Esophagus muscularis mucosa (tissue), 4 donors: ENCODE measurements around the gene ANXA1. TPM values are rescaled to one million over a fixed set of nuclear protein-coding genes. Genes with fewer than 3 reads are reported as not detected.
A peak's percentile ranks its signal among the peaks of the same experiment; 100 is the strongest.

Experiments
- DNase-seq: peaks from one replicate; pipeline ENCODE4 v3.0.0-alpha.2; 2017; ENCODE audit errors: extremely low spot score
- H3K27ac ChIP-seq, 4 donors: fragments of 200-600 bp; sonication (generic); replicated peaks in 1 of 4; 1 replicate in 3 of 4; 2 replicates in 1 of 4; pipeline ENCODE4 v1.5.1; 2016 to 2019; ENCODE audit warnings: mild to moderate bottlenecking in 1 of 4
- H3K27me3 ChIP-seq, 4 donors: fragments of 200-600 bp; sonication (generic); one replicate each; pipeline versions ENCODE4 v1.5.1 to v1.6.0; 2016 to 2019
- H3K36me3 ChIP-seq, 4 donors: fragments of 200-600 bp; sonication (generic); one replicate each; pipeline ENCODE4 v1.5.1; 2016 to 2019
- H3K4me1 ChIP-seq, 4 donors: fragments of 200-600 bp; sonication (generic); one replicate each; pipeline ENCODE4 v1.5.1; 2016 to 2019
- H3K4me3 ChIP-seq, 4 donors: fragments of 200-600 bp; sonication (generic); 1 replicate in 2 of 4; 2 replicates in 2 of 4; pipeline ENCODE4 v1.5.1; 2016 to 2019; ENCODE audit warnings: mild to moderate bottlenecking in 4 of 4, moderate library complexity in 1 of 4
- H3K9me3 ChIP-seq, 4 donors: fragments of 200-600 bp; sonication (generic); 1 replicate in 3 of 4; 2 replicates in 1 of 4; pipeline ENCODE4 v1.5.1; 2016 to 2019
- CTCF ChIP-seq, 3 experiments: fragments of 200-600 bp in 2 of 3; fragments of 450-650 bp in 1 of 3; sonication (generic) in 2 of 3; IDR thresholded peaks; one replicate each; pipeline ENCODE4 v1.5.1; 2017 to 2019; ENCODE audit warnings: antibody characterized with exemption in 3 of 3, mild to moderate bottlenecking in 2 of 3, moderate library complexity in 1 of 3
- EP300 ChIP-seq: sonication (generic); formaldehyde crosslinking; IDR thresholded peaks from one replicate; pipeline ENCODE4 v1.6.1; 2017; ENCODE audit warnings: antibody characterized with exemption
- POLR2A ChIP-seq: fragments of 450-650 bp; IDR thresholded peaks from one replicate; pipeline ENCODE4 v1.6.1; 2017; ENCODE audit warnings: antibody characterized with exemption, moderate library complexity, mild to moderate bottlenecking, low read depth
- POLR2AphosphoS5 ChIP-seq, 2 donors: sonication (generic); formaldehyde crosslinking; IDR thresholded peaks; one replicate each; pipeline ENCODE4 v1.6.1; 2017; ENCODE audit warnings: antibody characterized with exemption in 2 of 2
- WGBS: methylation state at CpG from one replicate; pipeline ENCODE4 v1.1.5; 2018; 5-methylcytosine and 5-hydroxymethylcytosine counted together
- intact Hi-C: fragments of 100-400 bp; cut with DNase I; formaldehyde crosslinking; loops from one replicate; pipeline ENCODE4 v1.15.1; 2023
- total RNA-seq, 4 donors: library from RNA; depleted of rRNA; stranded (reverse); fragments of >200 nt; gene quantifications; one replicate each; pipeline versions ENCODE4 v1.1.0 to v1.2.1, GENCODE V29; 2016

The ANXA1 gene
- total RNA-seq, 4 donors from 2014 or later: 226 to 262 (median 231) TPM

DNA sequence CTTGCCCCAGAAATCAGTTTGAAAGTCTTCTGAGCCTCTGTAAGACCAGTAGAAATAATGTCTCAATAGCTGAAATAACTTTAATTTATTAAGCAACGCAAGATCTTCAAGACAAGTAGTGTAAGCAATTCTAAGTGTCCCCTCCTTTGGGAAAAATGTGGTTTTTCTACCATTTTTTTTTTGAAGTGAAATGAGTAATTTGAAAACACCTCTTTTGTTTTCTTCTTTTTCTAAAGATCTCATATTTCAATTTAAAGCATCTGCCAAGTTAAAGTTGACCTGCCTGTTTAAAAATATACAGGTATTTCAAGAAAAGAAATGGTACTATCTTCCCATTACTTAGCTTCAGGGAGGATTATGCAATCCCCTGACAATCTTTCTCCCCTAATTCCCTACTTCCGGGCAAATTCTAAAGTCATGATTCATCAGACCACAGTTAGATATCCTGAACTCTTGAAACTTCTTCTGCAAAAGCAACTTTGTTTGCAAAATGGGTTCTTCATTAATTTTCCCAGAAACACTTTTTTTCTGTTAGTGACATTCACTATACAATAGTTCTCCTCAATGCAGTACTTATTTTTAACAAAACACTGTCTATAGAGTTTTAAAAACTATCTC, 7.8 kb upstream of the ANXA1 start:
- TF ChIP-seq EP300 (no peak), CTCF (IDR thresholded peaks at IDR 0.05) (no peak), POLR2A (no peak), POLR2AphosphoS5 (IDR thresholded peaks at IDR 0.05) (peak in 1 of 2 donors; percentile 43)
- Histone ChIP-seq H3K36me3 (no peaks in the 10 kb centered on the region), H3K27me3 (no peaks in the 10 kb centered on the region), H3K27ac (peak overlapping the region in 2 of 4 donors; percentile 0 to 4), H3K9me3 (no peaks in the 10 kb centered on the region), H3K4me3 (no peak overlapping the region), H3K4me1 (peaks cover 5 to 32% (median 17%) of the 10 kb centered on the region in 4 donors)
- 34% methylated on average over 2 of the region's 2 CpGs for WGBS
- no peak for DNase-seq
- intact Hi-C loops: loop anchor here (10.0 kb wide), 1 partner anchor 779 kb away; the partner anchor contains the start of gene ZFAND5

DNA sequence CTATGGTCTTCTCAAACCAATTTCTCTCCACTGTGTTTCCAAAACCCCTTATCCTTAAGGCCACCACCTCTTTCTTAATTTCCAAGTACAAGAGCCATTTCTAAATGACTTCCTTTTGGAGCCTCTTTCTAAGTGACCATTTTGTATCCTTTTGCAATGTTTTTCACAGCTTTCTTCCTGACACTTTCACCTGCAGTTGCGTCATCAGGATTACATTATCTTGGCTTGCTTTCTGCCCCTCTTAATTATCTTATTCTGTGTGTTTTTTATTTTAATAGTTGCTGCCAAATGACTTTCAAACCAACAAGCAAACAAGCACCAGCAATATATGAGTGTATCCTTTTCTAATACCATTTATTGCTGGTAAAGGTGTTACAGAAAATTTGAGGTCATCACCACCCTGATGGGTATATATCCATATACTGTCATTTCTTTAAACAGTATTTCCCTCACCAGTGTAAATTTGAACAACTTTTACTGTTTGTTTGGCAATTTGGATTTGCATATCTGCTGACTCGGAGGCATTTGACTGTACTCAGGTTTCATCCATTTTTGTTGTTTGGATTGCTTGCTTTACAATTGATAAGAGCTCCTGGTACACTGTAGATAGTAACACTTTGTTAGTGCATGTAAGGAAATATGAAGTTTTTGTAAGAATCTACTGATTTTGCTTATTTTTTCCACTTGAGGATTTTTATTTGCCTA, 5.4 kb upstream of the ANXA1 start:
- no peak overlapping the region for H3K27ac ChIP-seq
- H3K27me3 ChIP-seq: no peaks in the 10 kb centered on the region
- TF ChIP-seq CTCF (IDR thresholded peaks at IDR 0.05): no peak
- DNase-seq: no peak
- H3K36me3 ChIP-seq: no peaks in the 10 kb centered on the region
- intact Hi-C loops: loop anchor here (10.0 kb wide), 1 partner anchor 781 kb away; the partner anchor contains the start of gene ZFAND5
- WGBS: 91% methylated on average over 2 of the region's 2 CpGs
- no peaks in the 10 kb centered on the region for H3K9me3 ChIP-seq
- H3K4me3 ChIP-seq: no peak overlapping the region
- peaks cover 13 to 53% (median 41%) of the 10 kb centered on the region in 4 donors for H3K4me1 ChIP-seq

DNA sequence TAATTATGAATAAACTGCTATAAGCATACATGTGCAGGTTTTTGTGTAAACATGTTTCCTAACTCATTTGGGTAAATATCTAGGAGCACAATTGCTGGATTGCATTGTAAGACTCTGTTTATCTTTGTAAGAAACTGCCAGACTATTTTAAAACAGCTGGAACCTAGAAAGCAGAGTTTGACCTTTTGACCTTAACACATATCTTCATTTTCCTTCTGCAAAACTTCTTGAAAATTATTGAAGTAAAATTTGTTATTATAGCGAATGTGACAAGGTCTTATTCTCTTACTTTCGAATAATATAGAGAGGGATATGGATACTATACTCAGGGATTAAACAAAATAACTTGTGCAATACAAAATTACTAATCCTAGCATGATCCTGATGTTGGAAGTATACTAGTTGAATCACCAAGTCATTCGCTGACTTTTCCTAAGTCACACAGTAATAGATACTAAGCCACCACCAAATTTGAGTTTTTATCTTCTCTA, 3.2 kb upstream of the ANXA1 start:
- DNase-seq: no peak
- peak overlapping the region; percentile 28 to 70 (median 66) for H3K27ac ChIP-seq
- no peak overlapping the region for H3K4me3 ChIP-seq
- TF ChIP-seq CTCF (IDR thresholded peaks at IDR 0.05) (no peak), POLR2A (no peak), POLR2AphosphoS5 (IDR thresholded peaks at IDR 0.05) (no peak), EP300 (no peak)
- H3K4me1 ChIP-seq: peaks cover 15 to 51% (median 43%) of the 10 kb centered on the region in 4 donors
- no peaks in the 10 kb centered on the region for H3K9me3 ChIP-seq
- WGBS: 67% methylated on average over 3 of the region's 3 CpGs
- intact Hi-C loops: loop anchor here (10.0 kb wide), 1 partner anchor 784 kb away; the partner anchor contains the start of gene ZFAND5
- H3K27me3 ChIP-seq: no peaks in the 10 kb centered on the region
- H3K36me3 ChIP-seq: no peaks in the 10 kb centered on the region

DNA sequence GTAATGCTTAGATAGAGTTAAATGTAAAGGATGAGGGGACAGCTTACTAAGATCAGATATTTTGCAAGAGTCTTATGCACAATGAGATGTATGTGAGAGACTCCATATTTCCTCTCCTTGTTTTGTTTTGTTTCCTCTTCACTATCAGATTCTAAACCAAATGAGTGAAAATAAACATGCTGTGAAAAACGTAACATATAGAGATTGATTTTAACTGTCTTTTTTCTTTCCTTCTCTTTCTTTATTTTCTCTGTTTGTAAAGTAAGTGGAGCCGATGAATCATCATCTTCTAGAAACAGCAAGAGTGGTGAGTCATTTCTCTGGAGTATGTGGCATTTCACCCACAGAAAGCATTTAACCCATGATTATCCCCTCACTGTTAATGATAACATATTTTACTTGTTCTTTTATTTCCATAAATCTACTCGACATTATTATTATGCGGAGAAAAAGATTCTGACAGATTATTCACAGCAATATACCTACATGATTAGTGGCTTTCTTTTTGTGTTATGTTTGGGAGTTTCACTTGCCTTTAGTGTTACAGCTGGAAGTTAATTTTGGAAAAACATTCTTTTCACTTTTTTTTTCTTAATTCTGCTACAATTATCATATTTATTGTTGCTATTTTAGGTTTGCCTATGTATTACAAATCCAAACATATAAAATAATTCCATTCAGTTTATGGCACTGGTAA, 2.1 kb upstream of the ANXA1 start:
- H3K4me3 ChIP-seq: peak overlapping the region; percentile 5 to 23 (median 20)
- no peaks in the 10 kb centered on the region for H3K36me3 ChIP-seq
- H3K27ac ChIP-seq: peak overlapping the region; percentile 28 to 70 (median 66)
- intact Hi-C loops: loop anchor here (10.0 kb wide), 2 partner anchors 115 to 785 kb away; partner anchors contain the start of gene ZFAND5
- H3K27me3 ChIP-seq: no peaks in the 10 kb centered on the region
- TF ChIP-seq POLR2A (no peak), POLR2AphosphoS5 (IDR thresholded peaks at IDR 0.05) (peak in 1 of 2 donors; percentile 44)
- WGBS: 4% methylated on average over 4 of the region's 4 CpGs
- H3K9me3 ChIP-seq: no peaks in the 10 kb centered on the region
- peaks cover 11 to 50% (median 45%) of the 10 kb centered on the region in 4 donors for H3K4me1 ChIP-seq
- no peak for DNase-seq

GRCh38 chr9:73152543-73152844, 829 bp downstream of the ANXA1 start:
- intact Hi-C loops: loop anchor here (10.0 kb wide), 1 partner anchor 118 kb away; no protein-coding TSS in a partner anchor
- peak overlapping the region; percentile 46 to 64 (median 56) for H3K4me3 ChIP-seq
- no peak for DNase-seq
- H3K27me3 ChIP-seq: no peaks in the 10 kb centered on the region
- H3K9me3 ChIP-seq: no peaks in the 10 kb centered on the region
- H3K27ac ChIP-seq: peak overlapping the region; percentile 65 to 76 (median 70)
- no peaks in the 10 kb centered on the region for H3K36me3 ChIP-seq
- peaks cover 11 to 77% (median 65%) of the 10 kb centered on the region in 4 donors for H3K4me1 ChIP-seq
- TF ChIP-seq EP300: no peak
- TF ChIP-seq POLR2A: no peak
- no peak for TF ChIP-seq CTCF (IDR thresholded peaks at IDR 0.05)
- no peak for TF ChIP-seq POLR2AphosphoS5 (IDR thresholded peaks at IDR 0.05)
